ENCODE data around the gene MEST.

- no peak for TF ChIP-seq POLR2A (IDR thresholded peaks at IDR 0.05; ENCODE audit: low read depth, low read length)
- TF ChIP-seq POLR2AphosphoS5 (IDR thresholded peaks at IDR 0.05; ENCODE audit: low read depth, low read length) = no peak
- no peak for TF ChIP-seq TAF1 (IDR thresholded peaks at IDR 0.05; ENCODE audit: low read depth, low read length)
- no peak for TF ChIP-seq POU2F2 (IDR thresholded peaks at IDR 0.05; ENCODE audit: low read depth, low read length)
- TF ChIP-seq SPI1 (IDR thresholded peaks at IDR 0.05; ENCODE audit: low read depth, low read length) = no peak
- TF ChIP-seq PAX5 (IDR thresholded peaks at IDR 0.05; ENCODE audit: insufficient read depth, low read length, severe bottlenecking) = no peak
Observed at GRCh38 chr7:130553398-130554029, 61.6 kb downstream of the MEST start.

Data from GM12891 (cell line).